ENCODE measurements around the gene ZNF860.

DNA sequence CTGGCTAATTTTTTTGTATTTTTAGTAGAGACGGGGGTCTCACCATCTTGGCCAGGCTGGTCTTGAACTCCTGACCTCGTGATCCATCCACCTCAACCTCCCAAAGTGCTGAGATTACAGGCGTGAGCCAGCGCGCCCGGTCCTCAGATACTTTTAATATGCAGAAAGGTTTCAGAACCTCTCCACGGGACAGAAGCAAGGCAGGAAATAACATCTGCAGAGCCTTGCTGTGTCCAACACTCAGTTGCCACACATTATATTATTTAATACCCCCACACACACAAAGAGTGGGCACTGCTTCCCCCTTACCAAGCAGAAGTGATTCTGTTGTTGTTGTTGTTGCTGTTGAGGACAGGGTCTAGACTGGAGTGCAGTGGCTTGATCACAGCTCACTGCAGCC lies 28.5 kb upstream of the ZNF860 start:
- TF ChIP-seq, protein P1, sequence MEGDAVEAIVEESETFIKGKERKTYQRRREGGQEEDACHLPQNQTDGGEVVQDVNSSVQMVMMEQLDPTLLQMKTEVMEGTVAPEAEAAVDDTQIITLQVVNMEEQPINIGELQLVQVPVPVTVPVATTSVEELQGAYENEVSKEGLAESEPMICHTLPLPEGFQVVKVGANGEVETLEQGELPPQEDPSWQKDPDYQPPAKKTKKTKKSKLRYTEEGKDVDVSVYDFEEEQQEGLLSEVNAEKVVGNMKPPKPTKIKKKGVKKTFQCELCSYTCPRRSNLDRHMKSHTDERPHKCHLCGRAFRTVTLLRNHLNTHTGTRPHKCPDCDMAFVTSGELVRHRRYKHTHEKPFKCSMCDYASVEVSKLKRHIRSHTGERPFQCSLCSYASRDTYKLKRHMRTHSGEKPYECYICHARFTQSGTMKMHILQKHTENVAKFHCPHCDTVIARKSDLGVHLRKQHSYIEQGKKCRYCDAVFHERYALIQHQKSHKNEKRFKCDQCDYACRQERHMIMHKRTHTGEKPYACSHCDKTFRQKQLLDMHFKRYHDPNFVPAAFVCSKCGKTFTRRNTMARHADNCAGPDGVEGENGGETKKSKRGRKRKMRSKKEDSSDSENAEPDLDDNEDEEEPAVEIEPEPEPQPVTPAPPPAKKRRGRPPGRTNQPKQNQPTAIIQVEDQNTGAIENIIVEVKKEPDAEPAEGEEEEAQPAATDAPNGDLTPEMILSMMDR (IDR thresholded peaks at IDR 0.05) = no peak
- TF ChIP-seq EZH2 (IDR thresholded peaks at IDR 0.05; ENCODE audit: borderline replicate concordance, insufficient read depth, low read depth, low read length, poor library complexity, severe bottlenecking) = no peak
